Vagina (tissue), 2 donors: ENCODE results near the gene SERPIND1. TPM values are rescaled to one million over a fixed set of nuclear protein-coding genes. Genes with fewer than 3 reads are reported as not detected.

Experiments
- DNase-seq, 2 donors: peaks; one replicate each; pipeline ENCODE4 v3.0.0-alpha.2; 2017; ENCODE audit errors: extremely low spot score in 2 of 2
- H3K27ac ChIP-seq: fragments of 200-600 bp; sonication (generic); one replicate; pipeline ENCODE4 v1.5.1; 2019
- H3K27me3 ChIP-seq: fragments of 200-600 bp; sonication (generic); one replicate; pipeline ENCODE4 v1.5.1; 2019
- H3K36me3 ChIP-seq, 2 donors: fragments of 200-600 bp; sonication (generic); one replicate each; pipeline ENCODE4 v1.5.1; 2017 to 2019
- H3K4me1 ChIP-seq: fragments of 200-600 bp; sonication (generic); one replicate; pipeline ENCODE4 v1.5.1; 2019
- H3K4me3 ChIP-seq, 2 donors: fragments of 200-600 bp; sonication (generic); 1 replicate in 1 of 2; 2 replicates in 1 of 2; pipeline ENCODE4 v1.5.1; 2016 to 2019
- H3K9me3 ChIP-seq: fragments of 200-600 bp; sonication (generic); one replicate; pipeline ENCODE4 v1.5.1; 2019
- POLR2A ChIP-seq, 2 donors: fragments of 450-650 bp; IDR thresholded peaks; one replicate each; pipeline ENCODE4 v1.6.1; 2017; ENCODE audit warnings: antibody characterized with exemption in 2 of 2, mild to moderate bottlenecking in 2 of 2, moderate library complexity in 2 of 2
- POLR2AphosphoS5 ChIP-seq, 2 donors: sonication (generic); formaldehyde crosslinking; IDR thresholded peaks; one replicate each; pipeline ENCODE4 v1.9.0; 2017; ENCODE audit warnings: antibody characterized with exemption in 2 of 2, mild to moderate bottlenecking in 2 of 2, low read depth in 1 of 2; ENCODE audit not compliant: insufficient read depth in 1 of 2
- intact Hi-C: fragments of 100-400 bp; cut with DNase I; formaldehyde crosslinking; loops from one replicate; pipeline ENCODE4 v1.15.1; 2023
- total RNA-seq: library from RNA; depleted of rRNA; stranded (reverse); fragments of >200 nt; gene quantifications from one replicate; pipeline ENCODE4 v1.2.3, GENCODE V29; 2016
- TF ChIP-seq, protein P1 (sequence below), 3 experiments: fragments of 450-650 bp in 2 of 3; fragments of 200-600 bp in 1 of 3; sonication (generic) in 1 of 3; IDR thresholded peaks; one replicate each; pipeline ENCODE4 v1.5.1; 2017 to 2019; ENCODE audit warnings: antibody characterized with exemption in 3 of 3, mild to moderate bottlenecking in 2 of 3, moderate library complexity in 2 of 3

SERPIND1 gene
- total RNA-seq, 1 donor from 2014 or later: not detected

DNA sequence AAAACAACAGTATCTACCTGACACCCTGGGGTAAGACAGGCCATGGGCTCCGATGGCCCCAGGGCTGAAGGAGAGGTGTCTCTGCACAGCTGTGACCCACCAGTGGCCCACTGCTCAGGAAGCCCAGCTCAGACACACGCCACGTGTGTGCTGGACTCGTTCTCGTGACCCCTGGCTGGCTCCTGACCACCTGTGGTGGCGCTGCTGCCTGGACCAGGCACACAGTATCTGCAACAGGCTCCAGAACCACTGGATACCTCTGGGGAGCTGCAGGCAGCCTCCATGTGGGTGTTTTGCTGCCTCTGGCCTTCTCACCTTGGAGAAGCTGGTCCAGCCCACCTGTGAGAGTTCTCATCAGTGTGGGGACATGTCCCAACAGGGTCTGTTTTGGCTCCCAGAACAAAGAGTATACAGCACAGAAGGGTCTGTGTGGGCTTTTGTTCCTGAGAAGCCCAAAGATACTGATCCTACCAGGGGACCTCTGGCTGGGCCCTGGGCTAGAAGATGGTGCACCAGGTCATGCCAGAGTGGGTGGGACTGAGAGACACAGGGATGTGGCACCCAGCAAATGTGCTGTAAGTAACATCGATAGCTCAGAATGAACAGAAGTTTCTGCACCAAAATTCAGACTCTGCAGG lies 21.7 kb upstream of the SERPIND1 start:
- Histone ChIP-seq H3K36me3 (peaks cover 0 to 20% of the 10 kb centered on the region in 2 donors), H3K27me3 (no peaks in the 10 kb centered on the region), H3K27ac (no peak overlapping the region), H3K4me3 (no peak overlapping the region), H3K9me3 (no peaks in the 10 kb centered on the region), H3K4me1 (peaks cover 9% of the 10 kb centered on the region)
- intact Hi-C loops: no loop called here
- no peak for DNase-seq
- no peak for TF ChIP-seq POLR2AphosphoS5 (IDR thresholded peaks at IDR 0.05; ENCODE audit: insufficient read depth in 1 of 2, low read depth in 1 of 2)
- TF ChIP-seq POLR2A (IDR thresholded peaks at IDR 0.05): no peak
- TF ChIP-seq, protein P1, sequence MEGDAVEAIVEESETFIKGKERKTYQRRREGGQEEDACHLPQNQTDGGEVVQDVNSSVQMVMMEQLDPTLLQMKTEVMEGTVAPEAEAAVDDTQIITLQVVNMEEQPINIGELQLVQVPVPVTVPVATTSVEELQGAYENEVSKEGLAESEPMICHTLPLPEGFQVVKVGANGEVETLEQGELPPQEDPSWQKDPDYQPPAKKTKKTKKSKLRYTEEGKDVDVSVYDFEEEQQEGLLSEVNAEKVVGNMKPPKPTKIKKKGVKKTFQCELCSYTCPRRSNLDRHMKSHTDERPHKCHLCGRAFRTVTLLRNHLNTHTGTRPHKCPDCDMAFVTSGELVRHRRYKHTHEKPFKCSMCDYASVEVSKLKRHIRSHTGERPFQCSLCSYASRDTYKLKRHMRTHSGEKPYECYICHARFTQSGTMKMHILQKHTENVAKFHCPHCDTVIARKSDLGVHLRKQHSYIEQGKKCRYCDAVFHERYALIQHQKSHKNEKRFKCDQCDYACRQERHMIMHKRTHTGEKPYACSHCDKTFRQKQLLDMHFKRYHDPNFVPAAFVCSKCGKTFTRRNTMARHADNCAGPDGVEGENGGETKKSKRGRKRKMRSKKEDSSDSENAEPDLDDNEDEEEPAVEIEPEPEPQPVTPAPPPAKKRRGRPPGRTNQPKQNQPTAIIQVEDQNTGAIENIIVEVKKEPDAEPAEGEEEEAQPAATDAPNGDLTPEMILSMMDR (IDR thresholded peaks at IDR 0.05): no peak

DNA sequence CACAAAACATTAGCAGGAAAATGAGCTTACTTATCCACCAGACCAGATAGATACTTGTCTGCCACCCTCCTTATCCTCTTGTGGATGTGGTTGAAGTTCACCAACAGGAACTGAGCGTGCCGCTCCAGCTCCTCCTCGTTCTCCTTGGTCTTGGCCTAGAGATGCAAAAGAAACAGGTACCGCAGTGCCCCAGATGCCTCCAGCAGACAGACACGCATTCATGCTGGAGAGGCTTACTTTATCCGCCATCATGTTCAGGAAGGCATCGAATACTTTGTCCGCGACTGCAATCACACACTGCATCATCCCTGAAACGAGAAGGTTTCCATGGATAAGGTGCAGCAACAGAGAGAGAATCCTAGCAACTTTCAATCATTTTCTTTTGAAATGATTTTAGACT lies 21.0 kb upstream of the SERPIND1 start:
- no peaks in the 10 kb centered on the region for H3K9me3 ChIP-seq
- intact Hi-C loops: no loop called here
- peaks cover 0 to 20% of the 10 kb centered on the region in 2 donors for H3K36me3 ChIP-seq
- H3K4me1 ChIP-seq: peaks cover 9% of the 10 kb centered on the region
- TF ChIP-seq POLR2A (IDR thresholded peaks at IDR 0.05) (no peak), POLR2AphosphoS5 (IDR thresholded peaks at IDR 0.05; ENCODE audit: insufficient read depth in 1 of 2, low read depth in 1 of 2) (no peak)
- TF ChIP-seq, protein P1 (IDR thresholded peaks at IDR 0.05): no peak
- H3K27me3 ChIP-seq: no peaks in the 10 kb centered on the region
- DNase-seq: no peak
- H3K27ac ChIP-seq: no peak overlapping the region
- no peak overlapping the region for H3K4me3 ChIP-seq

DNA sequence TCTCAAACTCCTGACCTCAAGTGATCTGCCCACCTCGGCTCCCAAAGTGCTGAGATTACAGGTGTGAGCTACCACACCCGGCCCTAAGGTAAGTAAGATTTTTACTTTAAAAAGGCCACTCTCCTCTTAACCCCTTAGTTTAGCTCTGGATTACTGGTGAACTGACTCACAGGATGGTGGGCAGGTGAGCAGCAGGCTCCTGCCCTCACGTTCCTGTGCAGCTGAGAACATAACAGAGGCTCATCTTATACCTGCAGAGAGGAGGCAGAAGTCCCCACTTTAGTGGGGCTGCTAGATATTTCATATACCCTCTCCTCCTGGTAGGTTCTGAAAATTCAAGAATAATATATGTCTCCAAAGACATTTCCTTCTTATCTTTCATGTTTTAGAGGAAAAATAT lies 17.1 kb upstream of the SERPIND1 start:
- H3K36me3 ChIP-seq: peaks cover 0 to 41% of the 10 kb centered on the region in 2 donors
- H3K4me1 ChIP-seq: no peaks in the 10 kb centered on the region

DNA sequence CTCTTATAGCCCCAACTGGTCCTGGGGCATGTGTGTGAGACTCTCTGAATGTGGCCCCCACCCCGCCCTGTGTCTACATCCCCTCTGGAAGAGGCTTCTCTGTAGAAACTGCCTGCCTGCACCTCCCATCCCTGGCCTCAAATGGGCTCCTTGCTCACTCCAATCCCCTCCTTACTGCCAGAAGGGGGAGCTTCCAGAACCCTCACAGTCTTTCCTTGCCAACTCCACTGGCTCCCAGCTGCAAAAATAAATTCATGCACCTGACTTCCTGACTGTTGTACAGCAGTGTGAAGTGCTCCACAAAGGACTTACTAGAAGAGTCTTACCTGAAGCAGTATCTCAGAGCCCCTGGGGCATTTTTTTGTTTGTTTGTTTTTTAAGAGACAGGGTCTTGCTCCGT lies 15.2 kb upstream of the SERPIND1 start:
- Histone ChIP-seq H3K4me3 (no peak overlapping the region), H3K36me3 (peaks cover 0 to 40% of the 10 kb centered on the region in 2 donors), H3K27ac (no peak overlapping the region), H3K4me1 (no peaks in the 10 kb centered on the region), H3K9me3 (no peaks in the 10 kb centered on the region), H3K27me3 (no peaks in the 10 kb centered on the region)
- no peak for TF ChIP-seq POLR2AphosphoS5 (IDR thresholded peaks at IDR 0.05; ENCODE audit: insufficient read depth in 1 of 2, low read depth in 1 of 2)
- intact Hi-C loops: no loop called here
- DNase-seq: no peak

More for the DNA sequence above, 17.1 kb upstream of the SERPIND1 start:
- Histone ChIP-seq H3K27ac (no peak overlapping the region), H3K4me3 (no peak overlapping the region), H3K9me3 (no peaks in the 10 kb centered on the region), H3K27me3 (no peaks in the 10 kb centered on the region)
- TF ChIP-seq POLR2AphosphoS5 (IDR thresholded peaks at IDR 0.05; ENCODE audit: insufficient read depth in 1 of 2, low read depth in 1 of 2): no peak
- TF ChIP-seq, protein P1 (IDR thresholded peaks at IDR 0.05): no peak
- no peak for TF ChIP-seq POLR2A (IDR thresholded peaks at IDR 0.05)
- DNase-seq: no peak
- intact Hi-C loops: no loop called here

DNA sequence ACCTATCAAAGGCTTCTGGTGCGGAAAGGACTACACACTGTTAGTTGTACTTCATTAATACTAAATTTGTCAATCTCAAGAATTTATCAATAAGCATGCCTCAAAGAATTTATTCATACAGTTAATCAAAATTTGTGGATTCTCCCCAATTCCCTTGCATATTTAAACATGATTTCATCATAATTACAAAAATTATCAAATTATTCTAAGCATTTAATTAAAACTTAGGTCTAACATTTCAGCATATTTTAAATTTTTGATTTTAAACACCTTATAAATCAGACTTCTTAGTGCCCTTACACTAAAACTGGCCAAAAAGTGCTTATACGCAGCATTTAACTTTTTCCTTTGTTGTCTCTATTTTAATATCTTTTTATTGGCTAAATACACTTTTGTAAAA lies 13.8 kb upstream of the SERPIND1 start:
- intact Hi-C loops: no loop called here
- no peak for TF ChIP-seq POLR2A (IDR thresholded peaks at IDR 0.05)
- no peak for TF ChIP-seq POLR2AphosphoS5 (IDR thresholded peaks at IDR 0.05; ENCODE audit: insufficient read depth in 1 of 2, low read depth in 1 of 2)
- TF ChIP-seq, protein P1 (IDR thresholded peaks at IDR 0.05): no peak
- no peaks in the 10 kb centered on the region for H3K4me1 ChIP-seq
- H3K4me3 ChIP-seq: no peak overlapping the region
- DNase-seq: no peak
- no peaks in the 10 kb centered on the region for H3K27me3 ChIP-seq
- H3K36me3 ChIP-seq: peaks cover 0 to 54% of the 10 kb centered on the region in 2 donors
- H3K27ac ChIP-seq: no peak overlapping the region
- no peaks in the 10 kb centered on the region for H3K9me3 ChIP-seq
